HepG2 (cell line): ENCODE measurements around the gene CFAP97. TPM values are rescaled to one million over a fixed set of nuclear protein-coding genes. Genes with fewer than 3 reads are reported as not detected.

Source experiments
- AGO1 ChIP-seq: fragments of 200-400 bp; formaldehyde crosslinking; IDR thresholded peaks from 2 replicates; pipeline ENCODE4 v1.6.1; 2017; ENCODE audit warnings: mild to moderate bottlenecking, low read depth, low read length, moderate library complexity; ENCODE audit not compliant: poor library complexity, severe bottlenecking
- ARNTL ChIP-seq: sonication (generic); formaldehyde crosslinking; IDR thresholded peaks from 2 replicates; pipeline ENCODE4 v1.4.0; 2020; ENCODE audit warnings: mild to moderate bottlenecking, missing genetic modification reagents
- BCL6 ChIP-seq: IDR thresholded peaks from 2 replicates; pipeline ENCODE4 v1.6.1; 2016; ENCODE audit warnings: missing genetic modification reagents, missing compliant biosample characterization
- DDIT3 ChIP-seq: sonication (generic); formaldehyde crosslinking; IDR thresholded peaks from 2 replicates; pipeline ENCODE4 v1.4.0; 2020; ENCODE audit warnings: mild to moderate bottlenecking, missing genetic modification reagents
- ELF4 ChIP-seq: sonication (generic); formaldehyde crosslinking; IDR thresholded peaks from 2 replicates; pipeline ENCODE4 v1.5.0; 2020; ENCODE audit warnings: missing genetic modification reagents, mild to moderate bottlenecking, moderate library complexity, borderline replicate concordance
- EZH2 ChIP-seq: conservative IDR thresholded peaks from 2 replicates; pipeline ENCODE4 v1.6.1; 2012; ENCODE audit warnings: mild to moderate bottlenecking, low read depth, low read length, moderate library complexity
- HMGXB4 ChIP-seq, 2 experiments: sonication (generic) in 1 of 2; formaldehyde crosslinking in 1 of 2; IDR thresholded peaks; 2 replicates each; pipeline versions ENCODE4 v1.4.0 to v1.6.1; 2018 to 2020; ENCODE audit warnings: missing genetic modification reagents in 2 of 2, borderline replicate concordance in 1 of 2, low read depth in 1 of 2, mild to moderate bottlenecking in 1 of 2, missing biosample characterization in 1 of 2
- KDM1A ChIP-seq: IDR thresholded peaks from 2 replicates; pipeline ENCODE4 v1.6.1; 2016; ENCODE audit warnings: missing compliant biosample characterization
- LBX2 ChIP-seq: sonication (generic); formaldehyde crosslinking; IDR thresholded peaks from 2 replicates; pipeline ENCODE4 v1.5.0; 2020; ENCODE audit warnings: missing genetic modification reagents, mild to moderate bottlenecking, borderline replicate concordance
- MAX ChIP-seq: IDR thresholded peaks from 2 replicates; pipeline ENCODE4 v1.6.1; 2012; ENCODE audit warnings: inconsistent platforms
- NR1H2 ChIP-seq: sonication (generic); formaldehyde crosslinking; IDR thresholded peaks from 2 replicates; pipeline ENCODE4 v1.8.1; 2022; ENCODE audit warnings: low read depth, missing genetic modification reagents, borderline replicate concordance
- NR3C1 ChIP-seq: sonication (generic); formaldehyde crosslinking; IDR thresholded peaks from 2 replicates; pipeline ENCODE4 v1.4.0; 2020; ENCODE audit warnings: missing genetic modification reagents
- RBM22 ChIP-seq: fragments of 200-400 bp; formaldehyde crosslinking; optimal IDR thresholded peaks from 2 replicates; pipeline ENCODE3; 2017; ENCODE audit warnings: mild to moderate bottlenecking, low read length, moderate library complexity
- RCOR2 ChIP-seq: IDR thresholded peaks from 2 replicates; pipeline ENCODE4 v1.6.1; 2016; ENCODE audit warnings: missing biosample characterization, missing genetic modification reagents
- RNF2 ChIP-seq: fragments of 450-650 bp; conservative IDR thresholded peaks from 2 replicates; pipeline ENCODE4 v1.6.1; 2016; ENCODE audit warnings: low read depth
- SATB2 ChIP-seq: sonication (generic); formaldehyde crosslinking; IDR thresholded peaks from 2 replicates; pipeline ENCODE4 v1.5.0; 2020; ENCODE audit warnings: missing genetic modification reagents
- SUZ12 ChIP-seq: fragments of 150-350 bp; IDR thresholded peaks from 2 replicates; pipeline ENCODE4 v1.6.1; 2014; ENCODE audit warnings: low read depth, low read length
- U2AF2 ChIP-seq: fragments of 200-400 bp; formaldehyde crosslinking; IDR thresholded peaks from 2 replicates; pipeline ENCODE4 v1.6.1; 2017; ENCODE audit warnings: low read depth, mild to moderate bottlenecking, low read length
- USF2 ChIP-seq, 2 experiments: sonication (generic) in 1 of 2; formaldehyde crosslinking in 1 of 2; IDR thresholded peaks; 2 replicates each; pipeline versions ENCODE4 v1.5.1 to v1.6.1; 2011 to 2020; ENCODE audit warnings: borderline replicate concordance in 1 of 2, low read depth in 1 of 2, low read length in 1 of 2, mild to moderate bottlenecking in 1 of 2, missing genetic modification reagents in 1 of 2, moderate library complexity in 1 of 2
- ZFP41 ChIP-seq: sonication (generic); formaldehyde crosslinking; IDR thresholded peaks from 2 replicates; pipeline ENCODE4 v1.4.0; 2020; ENCODE audit warnings: mild to moderate bottlenecking, missing genetic modification reagents, borderline replicate concordance
- ZKSCAN1 ChIP-seq: fragments of 150-350 bp; IDR thresholded peaks from 2 replicates; pipeline ENCODE4 v1.6.1; 2014; ENCODE audit warnings: low read length
- ZMYM4 ChIP-seq: sonication (generic); formaldehyde crosslinking; IDR thresholded peaks from 2 replicates; pipeline ENCODE4 v1.8.1; 2023; ENCODE audit warnings: mild to moderate bottlenecking, missing genetic modification reagents
- ZNF17 ChIP-seq: sonication (generic); formaldehyde crosslinking; IDR thresholded peaks from 2 replicates; pipeline ENCODE4 v1.5.0; 2020; ENCODE audit warnings: mild to moderate bottlenecking, missing genetic modification reagents
- ZNF274 ChIP-seq: sonication (generic); formaldehyde crosslinking; IDR thresholded peaks from 2 replicates; pipeline ENCODE4 v1.5.1; 2020; ENCODE audit warnings: mild to moderate bottlenecking, missing genetic modification reagents
- ZNF383 ChIP-seq: sonication (generic); formaldehyde crosslinking; IDR thresholded peaks from 2 replicates; pipeline ENCODE4 v1.4.0; 2020; ENCODE audit warnings: missing genetic modification reagents, mild to moderate bottlenecking, borderline replicate concordance
- polyA plus RNA-seq, 8 experiments: library from polyadenylated mRNA; depleted of rRNA in 3 of 8; stranded (reverse) in 7 of 8; unstranded in 1 of 8; fragments of >200 nt; fragmentation: Illumina TruSeq in 4 of 8; extraction: Trizol in 4 of 8; gene quantifications; 2 replicates each; pipeline versions ENCODE4 v1.2.1 to v1.2.3, GENCODE V29; 2011 to 2016; ENCODE audit warnings: low read depth in 4 of 8, missing spikeins in 1 of 8, mixed read lengths in 1 of 8; ENCODE audit not compliant: insufficient read depth in 1 of 8
- total RNA-seq, 5 experiments: library from RNA; depleted of rRNA; stranded (reverse); fragments of >200 nt; fragmentation: Illumina TruSeq; extraction: Trizol; gene quantifications; 2 replicates each; pipeline ENCODE4 v1.2.3, GENCODE V29; 2016; ENCODE audit warnings: low read depth in 1 of 5

CFAP97 gene
- total and polyA plus RNA-seq, 2 of the 13 experiments (the other 11 are each of a cell fraction or from before 2014, with no cell fraction given): 32.1 to 44.4 TPM

GRCh38 chr4:185203486-185204237 is at the start of gene CFAP97 (continued):
- TF ChIP-seq HMGXB4 (CRISPR knock-in tag; IDR thresholded peaks at IDR 0.05; ENCODE audit: borderline replicate concordance in 1 of 2, low read depth in 1 of 2): peak; percentile 28 to 32; a peak in 3 of 4 replicates
- peak; percentile 15; the same call in 1 of the 2 replicates for TF ChIP-seq NR1H2 (CRISPR knock-in tag)
- TF ChIP-seq ZKSCAN1: no peak
- no peak for TF ChIP-seq RCOR2
- no peak for TF ChIP-seq ELF4 (CRISPR knock-in tag)
- no peak for TF ChIP-seq NR3C1
- no peak for TF ChIP-seq ZNF383 (CRISPR knock-in tag)
- TF ChIP-seq EZH2: no peak
- TF ChIP-seq ZNF17 (CRISPR knock-in tag): 0 out of 2 replicates have a peak, but pooled peaks have one; percentile 60
- 0 out of 2 replicates have a peak, but pooled peaks have one; percentile 34 for TF ChIP-seq LBX2 (CRISPR knock-in tag)
- TF ChIP-seq U2AF2: 0 out of 2 replicates have a peak, but pooled peaks have one; percentile 52
- TF ChIP-seq ZNF274 (CRISPR knock-in tag): no peak
- no peak for TF ChIP-seq DDIT3
- 0 out of 2 replicates have a peak, but pooled peaks have one; percentile 35 for TF ChIP-seq BCL6 (CRISPR knock-in tag)
- no peak for TF ChIP-seq ZFP41 (CRISPR knock-in tag)
- TF ChIP-seq USF2 (IDR thresholded peaks at IDR 0.05; ENCODE audit: low read depth, low read length): no peak
- no peak for TF ChIP-seq USF2 (CRISPR knock-in tag; IDR thresholded peaks at IDR 0.05; ENCODE audit: borderline replicate concordance)
- TF ChIP-seq ARNTL: no peak; the same call in 1 of the 2 replicates
- TF ChIP-seq SUZ12: no peak
- TF ChIP-seq ZMYM4 (CRISPR knock-in tag): peak; percentile 12; the same call in 1 of the 2 replicates
- TF ChIP-seq SATB2 (CRISPR knock-in tag): no peak
- TF ChIP-seq RBM22: no peak
- peak; percentile 39 for TF ChIP-seq AGO1
- TF ChIP-seq RNF2: peak; percentile 69
- TF ChIP-seq MAX: peak; percentile 94
- no peak for TF ChIP-seq KDM1A (CRISPR knock-in tag)
